ENCODE results near the gene COL5A1.
A peak's percentile ranks its signal among the peaks of the same experiment; 100 is the strongest.
"Not testable (repeated sequence)": the region's sequence is repeated elsewhere in the genome, so short reads cannot be mapped to it uniquely, and the experiment has no call there.

The COL5A1 gene

DNA sequence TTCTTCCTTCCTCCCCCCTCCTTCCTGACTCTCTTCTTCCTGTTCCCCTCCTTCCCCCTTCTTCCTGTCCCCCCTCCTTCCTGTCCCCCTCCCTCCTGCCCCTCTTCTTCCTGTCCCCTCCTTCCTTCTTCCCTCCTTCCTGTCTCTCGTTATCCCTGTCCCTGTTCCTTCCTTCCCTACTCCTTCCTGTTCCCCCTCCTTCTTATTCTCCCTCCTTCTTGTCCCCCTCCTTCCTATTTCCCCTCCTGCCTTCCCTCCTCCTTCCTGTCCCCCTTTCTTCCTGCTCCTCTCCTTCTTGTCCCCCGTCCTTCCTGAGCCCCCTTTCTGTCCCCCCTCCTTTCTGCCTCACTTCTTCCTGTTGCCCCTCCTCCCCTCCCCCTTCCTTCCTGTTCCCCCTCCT is 70.6 kb downstream of the COL5A1 start:
- DNase-seq: no peak

DNA sequence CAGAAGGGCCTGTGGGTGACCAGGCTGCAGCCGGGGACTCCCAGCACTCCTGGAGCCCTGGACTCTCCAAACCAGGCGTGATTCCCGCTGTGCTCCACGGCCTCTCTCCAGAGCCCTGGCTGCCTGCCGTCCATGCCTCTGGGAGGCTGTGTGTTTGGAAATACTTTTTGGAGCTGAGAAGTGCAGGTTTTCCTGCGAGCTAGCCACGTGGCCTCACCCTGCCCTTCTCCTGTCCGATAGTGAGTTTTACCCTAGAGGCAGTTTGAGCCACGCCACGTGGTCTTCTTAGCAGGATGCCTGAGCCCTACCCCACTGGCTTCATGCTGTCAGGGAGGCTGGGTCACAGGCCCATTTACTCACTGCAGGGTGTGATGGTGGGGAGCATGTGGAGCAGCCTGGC is 71.3 kb downstream of the COL5A1 start:
- no peak for DNase-seq

DNA sequence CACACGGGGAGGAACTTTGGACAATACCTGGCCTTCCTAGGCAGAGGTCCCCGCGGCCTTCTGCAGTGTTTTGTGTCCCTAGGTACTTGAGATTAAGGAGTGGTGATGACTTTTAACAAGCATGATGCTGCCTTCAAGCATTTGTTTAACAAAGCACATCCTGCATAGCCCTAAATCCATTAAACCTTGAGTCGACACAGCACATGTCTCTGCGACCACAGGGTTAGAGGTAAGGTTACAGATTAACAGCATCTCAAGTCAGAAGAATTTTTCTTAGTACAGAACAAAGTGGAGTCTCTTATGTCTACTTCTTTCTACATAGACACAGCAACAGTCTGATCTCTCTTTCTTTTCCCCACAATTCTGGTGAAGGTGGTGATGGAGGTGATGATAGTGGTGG is 73.9 kb downstream of the COL5A1 start:
- not testable (repeated sequence) for DNase-seq

DNA sequence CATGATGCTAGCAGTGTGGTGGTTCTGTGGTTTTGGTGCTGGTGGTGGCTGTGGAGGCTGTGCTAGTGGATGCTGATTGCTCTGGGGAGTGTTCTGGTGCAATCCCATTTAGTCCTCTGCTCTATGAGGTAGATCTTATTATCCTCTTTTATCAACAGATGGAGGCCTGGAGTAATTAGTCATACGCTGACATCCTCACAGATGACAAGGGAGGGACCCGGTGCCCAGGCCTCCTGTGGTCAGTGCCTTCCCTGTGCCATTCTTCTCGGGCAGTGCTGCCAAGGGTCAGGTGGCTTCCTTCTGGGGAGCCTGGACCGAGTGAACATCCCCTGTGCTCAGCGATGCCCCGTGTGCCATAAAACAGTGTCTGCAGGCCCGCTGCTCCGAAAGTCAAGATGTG is 74.5 kb downstream of the COL5A1 start:
- no peak for DNase-seq

DNA sequence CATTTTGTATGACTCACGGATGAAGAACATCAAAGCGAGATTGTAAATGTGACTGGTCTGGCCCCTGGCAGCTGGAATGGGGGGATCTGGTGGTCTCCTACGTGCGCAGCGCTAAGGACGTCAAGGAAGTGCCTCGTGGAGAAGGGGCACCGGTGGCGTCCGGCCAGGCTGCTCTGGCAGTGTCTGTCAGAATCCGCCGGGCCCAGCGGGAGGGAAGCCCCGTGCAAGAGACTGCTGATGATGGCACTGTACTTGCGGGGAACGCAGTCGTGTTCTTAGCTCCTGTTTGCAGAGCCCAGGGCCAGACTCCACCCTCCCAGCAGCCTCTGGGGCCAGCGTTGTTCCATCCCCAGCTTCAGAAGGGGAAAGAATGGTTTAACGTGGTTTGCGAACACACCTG is 75.5 kb downstream of the COL5A1 start:
- DNase-seq: no peak

DNA sequence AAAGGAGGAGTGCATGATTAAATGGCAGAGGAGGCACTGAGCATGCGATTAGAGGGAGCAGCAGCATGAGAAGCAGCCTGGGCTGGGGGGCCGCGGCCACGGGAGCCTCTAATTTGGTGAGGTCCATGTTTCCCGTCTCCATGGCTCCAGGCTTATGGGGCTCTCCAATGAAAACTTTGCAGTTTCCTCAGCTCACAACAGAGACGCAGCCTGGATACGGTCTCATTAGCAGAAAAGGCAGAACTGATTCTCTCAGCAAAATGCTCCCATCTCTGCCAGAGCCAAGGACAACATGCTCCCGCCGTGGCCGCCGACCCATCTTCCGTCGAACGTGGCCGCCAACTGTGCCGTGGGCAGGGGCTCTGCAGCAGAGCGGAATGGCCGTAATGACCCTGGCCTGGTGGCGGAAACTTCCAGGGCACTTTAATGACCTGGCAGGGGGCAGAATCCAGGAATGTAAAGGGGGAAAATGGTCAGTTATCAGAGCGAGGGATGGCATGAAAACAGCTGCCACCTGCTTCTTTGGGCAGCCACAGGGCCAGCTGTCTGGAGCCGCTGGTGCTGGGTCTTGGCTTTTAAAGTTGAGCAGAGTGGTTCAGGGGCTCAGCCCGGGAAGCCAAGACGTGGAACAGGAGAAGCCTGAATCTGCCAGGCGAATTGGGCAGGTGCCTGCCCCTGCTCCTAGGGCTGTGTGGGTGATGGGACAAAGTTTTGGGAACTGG is 76.5 kb downstream of the COL5A1 start:
- DNase-seq: no peak

DNA sequence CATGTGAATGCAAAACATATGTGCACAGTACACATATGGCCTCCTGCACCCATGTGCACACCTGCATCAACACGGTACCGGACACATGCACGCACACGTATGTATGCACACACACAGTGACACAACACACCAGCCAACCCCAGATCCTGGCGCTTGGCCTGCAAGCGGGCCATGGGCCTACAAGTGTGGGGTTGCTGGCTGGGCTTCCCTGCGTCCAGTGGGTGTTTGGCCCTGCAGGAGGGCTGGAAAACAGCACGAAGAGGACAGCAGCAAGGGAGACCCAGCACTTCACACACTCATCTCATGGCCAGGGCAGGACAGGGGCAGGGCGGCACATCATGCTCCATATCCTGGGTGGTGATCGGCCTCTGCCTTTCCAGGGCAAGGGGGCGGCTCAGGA is 77.7 kb downstream of the COL5A1 start:
- DNase-seq: no peak

DNA sequence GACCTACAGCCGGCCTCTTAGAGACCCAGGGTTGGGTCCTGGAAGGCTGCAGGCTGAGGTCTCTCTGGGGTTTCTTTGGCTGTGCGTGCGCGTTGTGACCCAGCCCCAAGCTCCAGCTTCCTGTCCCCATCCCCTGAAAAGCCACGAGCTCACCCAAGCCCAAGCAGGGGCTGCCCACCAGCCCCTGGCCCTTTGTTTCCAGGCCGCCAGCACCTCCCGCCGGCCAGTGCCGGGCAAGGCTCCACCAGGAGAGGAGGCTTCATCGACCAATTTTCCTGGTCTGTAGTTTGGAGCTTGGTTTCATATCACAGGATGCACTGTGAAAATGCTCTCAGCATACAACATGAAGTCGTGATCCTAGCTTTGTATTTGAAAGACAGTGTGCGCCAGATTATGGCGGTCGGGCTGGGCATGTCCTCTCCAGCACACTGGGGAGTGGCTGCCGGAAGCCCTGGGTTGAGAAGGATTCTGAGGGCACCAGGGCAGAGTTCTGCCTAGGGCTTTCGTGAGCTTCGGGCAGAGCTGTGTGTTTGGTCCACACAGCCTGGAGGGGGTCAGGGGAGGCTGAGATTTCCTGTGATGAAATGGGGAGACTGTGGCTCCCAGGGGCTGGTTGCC is 78.6 kb downstream of the COL5A1 start:
- DNase-seq: no peak

DNA sequence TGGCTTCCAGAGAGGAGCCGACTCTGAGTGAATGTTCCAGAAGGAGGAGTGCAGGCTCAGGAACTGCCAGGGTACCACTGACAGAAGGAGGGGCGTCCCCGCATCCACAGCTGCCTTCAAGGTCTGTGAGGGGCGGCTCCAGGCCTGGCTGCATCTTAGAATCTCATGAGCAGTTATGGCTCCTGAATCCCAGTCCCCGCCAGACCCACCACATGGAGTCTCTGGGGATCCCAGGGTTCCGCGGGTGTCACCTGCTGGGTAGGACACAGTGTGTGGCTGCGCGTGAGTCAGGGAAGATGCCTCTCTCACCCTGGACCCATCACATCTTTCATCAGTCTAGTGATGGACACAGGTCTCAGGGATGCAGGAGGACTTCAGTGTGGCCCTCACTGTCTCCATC is 79.2 kb downstream of the COL5A1 start:
- DNase-seq: no peak

DNA sequence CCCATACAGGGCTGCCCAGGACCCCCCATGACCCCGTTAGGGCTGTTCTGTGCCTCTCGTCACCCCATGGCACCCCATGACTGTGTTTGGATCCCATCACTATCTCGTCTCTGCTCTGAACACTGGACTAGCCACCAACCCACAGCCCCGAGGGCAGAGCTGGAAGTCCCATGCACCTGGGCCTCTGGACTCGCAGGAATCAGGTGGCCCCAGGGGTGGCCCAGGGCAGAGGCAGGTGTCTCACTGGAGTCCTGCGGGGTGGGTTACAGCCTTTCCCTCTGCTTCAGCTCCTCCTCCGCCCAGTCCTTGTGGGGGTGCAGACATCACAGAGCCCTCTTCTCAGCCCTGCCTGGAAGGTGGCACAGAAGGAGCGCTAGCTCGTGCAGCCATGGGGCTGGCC is 79.7 kb downstream of the COL5A1 start:
- DNase-seq: no peak

DNA sequence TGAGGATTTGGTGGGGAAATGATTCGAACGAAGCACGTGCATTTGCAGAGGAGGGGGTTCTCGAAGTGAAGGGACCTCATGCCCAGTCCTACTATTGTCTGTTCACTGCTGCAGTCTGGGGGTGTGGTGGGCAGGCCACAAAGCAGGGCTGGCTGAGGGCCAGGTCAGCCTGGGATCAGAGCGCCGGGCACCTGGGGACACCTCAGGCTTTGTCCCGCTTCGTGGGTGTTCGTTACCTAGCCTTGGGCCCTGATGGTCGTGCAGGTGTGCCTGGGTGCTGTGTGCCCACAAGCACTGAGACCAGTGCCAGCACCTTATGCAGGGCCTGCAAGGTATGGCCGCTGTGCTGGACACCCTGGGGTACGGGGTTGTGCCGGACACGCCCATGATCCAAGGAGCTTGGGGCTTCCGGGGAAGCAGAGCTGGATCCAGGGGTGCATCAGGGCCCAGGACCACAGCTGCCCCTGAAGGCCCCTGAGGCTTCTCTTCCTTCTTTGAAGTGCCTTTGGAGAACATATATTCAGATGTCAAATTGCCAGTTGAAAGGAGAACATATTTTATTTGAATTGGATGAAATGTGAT is 80.6 kb downstream of the COL5A1 start:
- no peak for DNase-seq

DNA sequence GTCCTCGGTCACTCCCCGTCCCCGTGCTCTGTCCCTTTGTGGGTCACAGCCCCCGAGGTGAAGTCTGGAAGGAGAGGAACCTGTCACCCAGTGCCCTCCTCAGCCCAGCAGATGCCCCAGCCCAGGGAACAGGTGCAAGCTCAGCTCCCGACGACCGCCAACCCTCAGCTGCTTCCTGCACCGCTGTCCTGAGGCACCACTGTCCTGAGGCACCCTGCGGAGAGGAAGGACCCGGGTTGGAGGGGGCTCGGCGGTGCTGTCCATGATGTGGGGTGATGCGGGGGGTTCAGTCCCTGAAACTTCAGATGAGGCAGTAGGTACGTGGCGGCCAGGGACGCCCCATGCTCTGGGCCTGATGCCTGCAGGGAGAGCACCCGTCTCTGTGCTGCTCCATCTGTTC is 81.4 kb downstream of the COL5A1 start:
- no peak for DNase-seq

DNA sequence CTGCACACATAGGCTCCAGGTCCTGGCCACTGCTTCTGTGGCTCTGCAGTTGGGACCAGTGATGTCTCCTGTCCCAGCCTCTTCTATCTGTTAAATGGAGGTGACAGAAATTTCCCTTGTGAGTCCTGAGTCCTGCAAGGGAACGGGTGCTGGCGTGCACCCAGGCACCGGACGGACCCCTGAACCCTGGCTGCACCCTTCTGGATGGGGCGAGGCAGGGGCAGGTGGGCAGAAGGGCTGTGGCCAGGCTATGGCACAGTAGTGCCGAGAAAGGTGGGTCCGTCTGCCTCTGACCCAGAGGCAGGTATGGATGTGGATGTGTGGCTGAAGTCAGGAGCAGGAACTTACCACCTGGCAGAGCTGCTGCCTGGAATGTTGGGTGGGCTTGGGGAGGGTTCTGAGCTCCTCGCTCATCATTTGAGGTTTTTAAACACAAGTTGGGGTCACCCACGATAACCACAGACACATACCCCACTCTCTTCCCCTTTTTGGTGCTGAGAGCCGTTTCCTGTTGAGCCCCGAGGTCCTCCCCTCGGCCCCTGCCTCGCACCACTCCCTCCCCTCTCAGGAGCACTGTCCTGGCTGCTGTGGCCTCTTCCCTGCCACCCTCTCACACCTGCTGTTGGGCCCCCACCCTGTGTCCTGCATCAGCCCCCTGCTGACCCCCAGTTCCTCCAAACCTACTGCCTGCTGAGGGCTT is 82.0 kb downstream of the COL5A1 start:
- no peak for DNase-seq

DNA sequence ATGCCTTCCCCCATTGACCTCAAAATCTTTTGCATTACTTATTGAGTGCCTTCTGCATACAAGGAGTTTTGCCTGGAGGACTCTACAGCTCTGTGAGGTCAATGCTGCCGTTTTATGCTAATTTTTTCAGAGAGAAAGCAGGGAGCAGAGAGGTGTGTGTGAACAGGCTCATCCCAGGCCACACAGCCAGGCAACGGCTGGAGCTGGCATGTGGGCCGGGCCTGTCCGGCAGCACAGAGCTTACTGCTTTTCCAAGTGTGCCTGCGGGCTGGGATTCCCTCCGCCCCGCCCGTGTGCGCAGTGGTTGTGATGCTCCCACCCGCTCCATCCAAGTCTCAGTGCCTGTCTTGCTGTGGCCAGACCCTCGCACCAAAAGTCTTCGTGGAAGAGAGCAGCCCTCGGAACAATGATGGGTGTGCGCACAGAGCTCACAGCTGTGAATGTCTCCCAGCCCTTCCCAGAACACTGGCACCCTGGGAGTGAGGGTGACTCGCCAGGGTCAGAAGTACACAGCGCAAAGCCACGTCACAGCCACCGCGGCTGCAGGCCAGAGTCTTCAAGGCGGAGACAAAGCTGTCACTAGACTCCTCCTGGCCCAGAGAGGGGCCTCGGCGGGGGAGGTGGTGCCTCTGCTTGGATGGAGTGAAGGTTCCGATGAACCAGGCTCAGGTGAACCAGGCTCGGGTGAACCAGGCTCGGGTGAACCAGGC is 82.8 kb downstream of the COL5A1 start:
- DNase-seq: no peak

DNA sequence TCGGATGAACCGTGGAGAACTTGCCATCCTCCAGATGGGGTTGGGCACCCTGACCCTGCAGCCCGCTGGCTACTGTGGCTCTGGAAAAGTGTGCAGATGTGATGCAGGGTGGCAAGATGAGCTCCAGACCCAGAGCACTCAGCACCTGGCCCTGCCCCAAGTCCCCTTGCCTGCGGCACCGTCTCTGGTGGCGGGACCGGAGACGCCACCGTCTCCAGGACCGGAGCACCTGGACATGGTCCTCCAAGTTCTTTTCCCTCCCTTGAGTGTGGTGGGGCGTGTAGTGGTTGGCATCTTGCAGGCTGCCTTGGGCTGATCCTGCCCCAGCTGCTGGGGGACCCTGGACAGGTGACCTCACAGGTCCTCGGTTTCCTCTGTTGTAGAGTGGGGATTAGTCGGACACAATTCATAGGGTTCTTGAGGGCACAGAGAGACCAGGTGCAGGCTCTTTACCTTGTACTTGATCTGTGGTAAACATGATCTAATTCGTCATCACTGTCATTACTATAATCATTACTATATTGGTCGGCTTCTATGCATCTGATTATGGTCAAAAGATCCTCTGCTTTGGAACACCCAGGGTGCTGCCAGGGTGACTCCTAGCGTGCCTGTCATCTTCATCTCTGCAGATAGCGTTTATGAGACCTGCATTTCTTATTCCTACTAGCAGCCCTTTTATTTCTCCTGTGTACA is 83.5 kb downstream of the COL5A1 start:
- DNase-seq: no peak

DNA sequence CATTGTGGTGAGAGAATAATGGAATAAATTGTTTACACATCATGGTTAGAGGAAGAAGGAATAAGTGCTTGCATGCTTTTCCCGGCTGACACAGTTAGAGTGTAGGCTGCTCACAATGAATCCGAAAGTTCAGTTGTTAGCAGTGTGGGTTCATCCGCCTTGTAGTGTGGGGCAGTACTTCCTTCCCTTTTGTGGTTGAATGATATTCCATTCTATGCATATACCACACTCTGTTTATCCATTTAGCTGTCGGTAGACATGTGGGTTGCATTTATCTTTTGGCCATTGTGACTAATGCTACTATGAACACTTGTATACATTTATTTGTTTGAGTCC is 84.0 kb downstream of the COL5A1 start:
- peak; percentile 55 to 56 for DNase-seq

DNA sequence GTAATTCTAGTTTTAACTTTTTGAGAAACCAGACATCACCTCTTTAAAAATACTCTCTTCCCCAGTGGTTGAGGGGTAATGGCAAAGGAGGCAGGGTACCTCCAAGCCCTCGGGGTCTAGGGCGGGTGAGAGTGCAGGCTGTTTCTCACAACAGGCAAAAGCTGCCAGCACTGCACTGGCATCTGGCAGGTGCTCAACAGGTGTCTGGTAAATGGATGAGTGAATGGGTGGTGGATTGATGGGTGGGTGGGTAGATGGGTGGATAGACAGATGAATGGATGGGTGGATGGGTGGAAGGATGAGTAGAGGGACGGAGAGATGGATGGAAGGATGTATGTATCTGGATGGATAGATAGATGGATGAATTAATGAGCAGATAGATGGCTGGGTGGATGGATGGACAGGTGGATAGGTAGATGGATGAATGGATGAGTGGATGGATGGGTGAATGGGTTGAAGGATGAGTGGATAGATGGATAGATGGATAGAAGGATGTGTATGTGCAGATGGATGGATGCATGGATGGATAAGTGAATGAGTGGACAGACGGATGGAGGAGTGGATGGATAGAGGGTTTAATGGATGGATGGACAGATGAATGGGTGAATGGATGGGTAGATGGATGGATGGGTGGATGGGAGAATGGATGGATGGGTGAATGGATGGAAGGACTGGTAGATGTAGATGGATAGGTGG is 84.6 kb downstream of the COL5A1 start:
- DNase-seq: no peak

DNA sequence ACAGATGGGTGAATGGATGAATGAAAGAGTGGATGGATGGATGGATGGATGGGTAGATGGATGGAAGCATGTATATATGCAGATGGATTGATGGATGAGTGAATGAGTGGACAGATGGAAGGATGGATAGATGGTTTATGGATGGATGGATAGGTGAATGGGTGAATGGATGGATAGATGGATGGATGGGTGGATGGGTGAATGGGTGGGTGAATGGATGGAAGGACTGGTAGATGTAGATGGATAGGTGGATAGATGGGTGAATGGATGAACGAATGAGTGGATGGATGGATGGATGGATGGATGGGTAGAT is 85.1 kb downstream of the COL5A1 start:
- DNase-seq: no peak

DNA sequence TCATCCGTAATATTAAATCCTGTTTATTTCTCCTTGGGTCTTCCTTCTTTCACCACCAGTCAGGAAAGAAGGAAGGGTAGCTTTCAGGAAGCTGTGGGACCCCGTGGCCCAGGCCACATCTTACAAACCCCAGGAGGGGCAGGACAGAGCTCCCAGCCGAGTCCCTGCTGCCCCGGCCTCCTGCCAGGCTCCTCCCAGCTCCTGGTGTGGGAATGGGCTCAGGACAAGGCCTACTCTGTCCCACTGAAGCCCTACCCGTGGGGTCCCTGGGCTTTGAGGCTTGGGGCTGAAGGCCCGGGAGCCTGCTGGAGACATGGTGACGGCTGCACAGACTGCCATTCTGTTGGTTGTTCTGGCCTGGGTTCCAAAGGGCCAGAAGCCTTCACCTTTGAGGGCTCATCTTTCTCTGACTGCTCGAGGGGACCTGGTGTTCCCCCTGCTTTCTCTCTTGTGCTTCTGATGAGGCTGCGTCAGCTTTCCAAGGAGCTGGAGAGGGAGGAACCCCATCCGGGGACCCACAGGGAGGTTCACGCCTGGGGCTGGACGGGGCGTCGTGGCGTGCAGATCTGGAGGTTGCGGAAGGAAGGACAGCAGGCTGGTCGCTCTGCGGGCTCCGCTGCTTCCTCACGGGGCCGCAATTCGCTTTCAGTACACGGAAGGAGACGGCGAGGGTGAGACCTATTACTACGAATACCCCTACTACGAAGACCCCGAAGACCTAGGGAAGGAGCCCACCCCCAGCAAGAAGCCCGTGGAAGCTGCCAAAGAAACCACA is 86.6 kb downstream of the COL5A1 start:
- DNase-seq: no peak

DNA sequence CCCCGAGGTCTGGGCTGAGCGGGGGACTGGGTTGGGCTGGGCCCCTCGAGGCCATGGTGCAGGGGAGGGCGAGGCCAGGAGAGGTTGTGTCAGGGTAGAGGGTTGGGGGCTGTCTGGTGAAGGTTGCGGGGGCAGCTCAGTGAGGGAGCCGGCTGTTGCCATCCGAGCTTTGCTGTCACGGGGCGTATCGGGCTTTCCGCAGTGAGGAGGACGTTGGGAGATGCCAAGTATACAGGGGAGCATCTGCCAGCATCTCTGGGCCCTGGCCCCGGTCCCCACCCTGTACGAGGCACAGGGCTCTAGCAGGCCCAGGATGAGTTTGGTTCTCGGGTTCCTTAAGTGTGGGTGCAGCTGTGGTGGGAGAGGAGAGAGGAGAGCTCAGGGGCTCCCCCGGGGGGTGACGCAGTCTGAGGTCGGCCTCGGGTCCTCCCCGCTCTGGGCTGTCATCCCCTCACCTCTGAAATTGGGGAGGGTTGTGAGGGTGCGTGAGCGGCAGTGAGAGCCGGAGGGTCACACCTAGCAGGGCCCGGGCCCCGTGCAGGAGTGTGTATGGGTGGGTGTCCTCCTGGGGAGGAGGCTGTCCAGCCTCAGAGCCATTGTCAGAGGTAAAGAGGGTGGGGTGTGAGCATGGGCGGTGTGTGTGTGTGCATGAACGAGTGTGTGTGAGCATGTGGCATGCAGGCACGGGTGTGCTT is 87.3 kb downstream of the COL5A1 start:
- DNase-seq: no peak
